ENCODE results near the gene PTPN3. TPM values are rescaled to one million over a fixed set of nuclear protein-coding genes. Genes with fewer than 3 reads are reported as not detected.

PTPN3 gene
- total RNA-seq, 2 donors from 2014 or later: 23.6 to 26.7 TPM

- intact Hi-C loops (cut with DNase I): loop anchor here (2.0 kb wide), 1 partner anchor 79 kb away; no protein-coding TSS in a partner anchor
- no peak for TF ChIP-seq CTCF (IDR thresholded peaks at IDR 0.05)
- H3K27ac ChIP-seq: no peak overlapping the region
These were observed 21.3 kb upstream of the PTPN3 start for GRCh38 chr9:109519366-109519765.

GRCh38 chr9:109518621-109519335 is 20.7 kb upstream of the PTPN3 start:
- Histone ChIP-seq H3K4me3 (no peak overlapping the region), H3K4me1 (no peaks in the 10 kb centered on the region), H3K36me3 (no peaks in the 10 kb centered on the region), H3K27me3 (no peaks in the 10 kb centered on the region), H3K27ac (no peak overlapping the region), H3K9me3 (no peaks in the 10 kb centered on the region), H3K9ac (ENCODE audit: low read depth in 2 of 2, low read length in 2 of 2) (no peak overlapping the region)
- no peak for TF ChIP-seq CTCF (IDR thresholded peaks at IDR 0.05)
- no peak for DNase-seq
- intact Hi-C loops (cut with DNase I): loop anchor here (2.0 kb wide), 1 partner anchor 78 kb away; no protein-coding TSS in a partner anchor

More at GRCh38 chr9:109519366-109519765, 21.3 kb upstream of the PTPN3 start:
- Histone ChIP-seq H3K4me3 (no peak overlapping the region), H3K36me3 (no peaks in the 10 kb centered on the region), H3K4me1 (no peaks in the 10 kb centered on the region), H3K9me3 (no peaks in the 10 kb centered on the region), H3K27me3 (no peaks in the 10 kb centered on the region), H3K9ac (ENCODE audit: low read depth in 2 of 2, low read length in 2 of 2) (no peak overlapping the region)
- no peak for DNase-seq

- no peaks in the 10 kb centered on the region for H3K4me1 ChIP-seq
- H3K9ac ChIP-seq (ENCODE audit: low read depth in 2 of 2, low read length in 2 of 2): no peak overlapping the region
- intact Hi-C loops (cut with DNase I): loop anchor here (2.0 kb wide), 1 partner anchor 77 kb away; no protein-coding TSS in a partner anchor
- no peak overlapping the region for H3K4me3 ChIP-seq
- no peak for DNase-seq
- no peaks in the 10 kb centered on the region for H3K9me3 ChIP-seq
- H3K27ac ChIP-seq: no peak overlapping the region
- no peaks in the 10 kb centered on the region for H3K27me3 ChIP-seq
- no peaks in the 10 kb centered on the region for H3K36me3 ChIP-seq
- no peak for TF ChIP-seq CTCF (IDR thresholded peaks at IDR 0.05)
These were observed 19.8 kb upstream of the PTPN3 start for GRCh38 chr9:109517901-109518377.

GRCh38 chr9:109513871-109514270 is 15.8 kb upstream of the PTPN3 start:
- Histone ChIP-seq H3K4me1 (no peaks in the 10 kb centered on the region), H3K27me3 (no peaks in the 10 kb centered on the region), H3K9ac (ENCODE audit: low read depth in 2 of 2, low read length in 2 of 2) (no peak overlapping the region), H3K36me3 (no peaks in the 10 kb centered on the region), H3K9me3 (no peaks in the 10 kb centered on the region), H3K27ac (no peak overlapping the region), H3K4me3 (no peak overlapping the region)
- intact Hi-C loops (cut with DNase I): no loop called here
- no peak for DNase-seq
- TF ChIP-seq CTCF (IDR thresholded peaks at IDR 0.05): no peak

GRCh38 chr9:109512170-109512756 is 14.2 kb upstream of the PTPN3 start:
- no peak for TF ChIP-seq CTCF (IDR thresholded peaks at IDR 0.05)
- intact Hi-C loops (cut with DNase I): no loop called here
- Histone ChIP-seq H3K4me3 (no peak overlapping the region), H3K9me3 (no peaks in the 10 kb centered on the region), H3K4me1 (no peaks in the 10 kb centered on the region), H3K9ac (ENCODE audit: low read depth in 2 of 2, low read length in 2 of 2) (no peak overlapping the region), H3K36me3 (no peaks in the 10 kb centered on the region), H3K27me3 (no peaks in the 10 kb centered on the region), H3K27ac (no peak overlapping the region)
- DNase-seq: no peak

Measured in colonic mucosa (tissue), 4 donors.